ENCODE data around the gene CLCN7.
"Not testable (repeated sequence)": the region's sequence is repeated elsewhere in the genome, so short reads cannot be mapped to it uniquely, and the experiment has no call there.

Gene CLCN7

DNA sequence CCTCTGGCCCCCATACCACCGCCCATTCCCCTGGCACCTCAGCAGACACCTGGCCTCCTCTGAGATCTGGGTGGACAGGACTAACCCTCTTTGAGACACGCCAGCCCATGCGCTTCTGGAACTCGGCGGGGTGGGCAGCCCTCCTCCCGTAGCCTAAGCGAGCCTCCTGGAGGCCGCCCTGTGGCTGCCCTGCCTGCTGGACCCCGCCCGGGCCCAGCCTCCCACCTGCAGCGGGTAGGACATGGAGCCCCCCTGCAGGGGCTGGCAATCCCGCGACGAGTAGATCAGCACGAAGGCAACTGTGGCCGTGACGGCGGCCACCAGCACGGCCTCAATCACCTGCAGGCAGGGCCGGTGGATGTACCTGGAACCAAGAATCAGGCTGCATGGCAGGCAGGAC lies 22.3 kb downstream of the CLCN7 start:
- in situ Hi-C loops (cut with MboI; ENCODE audit: low pct_unique_long_range_greater_than_20kb, low sequenced_read_pairs) = no loop called here
- no peak for DNase-seq

DNA sequence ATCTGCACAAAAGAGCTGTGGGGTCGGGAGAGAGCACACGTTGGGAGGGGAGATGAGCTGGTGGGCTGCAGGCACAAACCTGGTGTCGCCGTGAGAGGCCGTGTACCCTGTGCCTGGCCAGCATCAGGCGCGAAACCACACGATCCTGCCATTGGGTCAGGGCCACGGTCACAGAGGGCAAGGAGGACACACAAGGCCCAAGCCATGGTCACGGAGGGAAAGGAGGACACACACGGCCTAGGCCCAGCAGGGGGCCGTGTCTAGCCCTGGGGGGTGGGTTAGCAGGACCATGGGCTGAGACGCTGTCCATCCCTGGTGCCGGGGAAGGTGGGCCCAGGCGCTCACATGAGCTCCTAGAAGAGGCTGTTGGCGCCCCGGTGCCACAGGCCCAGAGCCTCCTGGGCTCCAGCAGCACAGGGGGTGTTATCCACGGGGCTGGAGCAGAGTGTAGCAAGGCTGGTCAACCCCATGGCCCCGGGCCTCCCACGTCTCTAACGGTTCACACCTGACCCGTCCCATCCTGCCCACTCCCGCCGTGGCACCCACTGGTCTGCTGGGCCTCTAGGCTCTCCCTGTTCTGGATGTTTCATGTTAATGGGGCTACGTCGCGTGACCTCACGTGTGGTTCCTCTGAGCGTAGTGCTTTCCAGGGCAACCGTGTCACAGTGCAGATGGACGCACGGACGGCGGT lies 23.0 kb downstream of the CLCN7 start:
- DNase-seq = no peak
- in situ Hi-C loops (cut with MboI; ENCODE audit: low pct_unique_long_range_greater_than_20kb, low sequenced_read_pairs) = no loop called here

DNA sequence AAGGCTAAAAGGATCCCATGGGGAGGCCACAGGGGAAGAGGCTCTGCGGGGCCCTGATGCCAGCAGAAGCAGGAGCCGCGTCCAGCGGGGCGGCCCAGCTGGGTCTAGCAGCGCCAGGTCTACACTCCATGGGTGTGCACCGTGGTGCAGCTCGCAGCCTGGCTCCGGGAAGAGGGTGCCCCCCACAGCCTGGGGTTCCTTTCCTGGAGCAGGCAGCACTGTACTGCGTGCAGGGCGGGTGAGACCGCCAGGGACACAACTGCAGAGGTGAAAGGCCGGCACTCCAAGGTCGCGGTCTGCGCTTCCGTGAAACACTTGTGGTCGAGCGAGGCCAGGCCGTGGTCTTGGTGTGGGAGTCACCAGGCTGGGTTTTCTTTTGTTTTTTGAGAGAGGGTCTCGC lies 24.0 kb downstream of the CLCN7 start:
- in situ Hi-C loops (cut with MboI; ENCODE audit: low pct_unique_long_range_greater_than_20kb, low sequenced_read_pairs) = no loop called here
- DNase-seq = no peak

- in situ Hi-C loops (cut with MboI; ENCODE audit: low pct_unique_long_range_greater_than_20kb, low sequenced_read_pairs) = no loop called here
- DNase-seq = no peak
Measured at GRCh38 chr16:1450218-1450617, 24.6 kb downstream of the CLCN7 start.

DNA sequence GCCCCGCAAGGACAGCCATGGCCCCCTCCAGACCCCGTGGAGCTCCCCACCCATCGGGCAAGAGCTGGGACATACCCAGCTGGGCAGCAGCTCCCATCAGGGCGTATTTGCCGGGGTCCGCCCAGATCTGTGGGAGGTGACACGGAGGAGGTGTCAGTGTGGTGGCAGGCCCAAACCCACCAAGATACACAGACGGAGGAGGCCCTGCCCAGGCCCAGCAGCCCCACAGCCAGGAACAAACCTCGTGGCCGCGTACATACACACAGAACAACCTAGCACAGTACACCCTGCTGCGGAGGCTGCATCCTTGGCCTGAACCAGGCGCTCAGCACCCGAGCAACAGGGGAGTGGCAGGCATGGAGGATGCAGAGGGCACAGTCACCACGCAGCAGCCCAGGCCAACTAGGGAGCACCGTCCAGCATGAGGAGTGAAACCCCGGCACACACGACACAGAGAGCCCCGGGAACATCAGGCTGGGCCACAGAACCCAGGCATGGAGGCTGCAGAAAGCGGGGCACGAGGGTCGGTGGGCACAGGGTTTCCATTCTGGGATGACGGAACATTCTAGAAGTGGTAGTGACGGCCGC lies 25.5 kb downstream of the CLCN7 start:
- no peak for DNase-seq
- in situ Hi-C loops (cut with MboI; ENCODE audit: low pct_unique_long_range_greater_than_20kb, low sequenced_read_pairs) = no loop called here

- in situ Hi-C loops (cut with MboI; ENCODE audit: low pct_unique_long_range_greater_than_20kb, low sequenced_read_pairs) = no loop called here
- no peak for DNase-seq
Measured at GRCh38 chr16:1448536-1449116, 26.2 kb downstream of the CLCN7 start.

DNA sequence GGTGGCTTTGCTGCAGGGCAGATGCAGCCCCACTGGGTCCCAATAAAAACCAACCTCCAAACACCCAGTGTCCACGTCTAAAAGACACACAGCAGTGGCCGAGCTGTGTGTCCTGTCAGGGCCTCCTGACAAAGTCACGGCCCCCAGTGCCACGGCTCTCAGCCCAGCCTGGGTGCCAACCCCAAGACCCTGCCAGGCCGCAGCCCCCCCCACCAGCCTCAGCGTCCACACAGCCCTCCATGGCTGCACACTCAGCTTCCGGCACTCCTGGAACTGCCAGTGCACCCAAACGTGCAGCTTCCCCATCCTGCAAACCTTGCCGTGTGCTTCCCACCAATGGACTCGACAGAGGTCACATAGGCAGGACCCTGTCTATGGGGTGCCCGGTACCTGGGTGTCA lies 26.9 kb downstream of the CLCN7 start:
- DNase-seq = no peak
- in situ Hi-C loops (cut with MboI; ENCODE audit: low pct_unique_long_range_greater_than_20kb, low sequenced_read_pairs) = no loop called here

GRCh38 chr16:1446296-1447080 lies 28.3 kb downstream of the CLCN7 start:
- in situ Hi-C loops (cut with MboI; ENCODE audit: low pct_unique_long_range_greater_than_20kb, low sequenced_read_pairs) = no loop called here
- no peak for DNase-seq

GRCh38 chr16:1445518-1446203 lies 29.2 kb downstream of the CLCN7 start:
- no peak for DNase-seq
- in situ Hi-C loops (cut with MboI; ENCODE audit: low pct_unique_long_range_greater_than_20kb, low sequenced_read_pairs) = no loop called here

DNA sequence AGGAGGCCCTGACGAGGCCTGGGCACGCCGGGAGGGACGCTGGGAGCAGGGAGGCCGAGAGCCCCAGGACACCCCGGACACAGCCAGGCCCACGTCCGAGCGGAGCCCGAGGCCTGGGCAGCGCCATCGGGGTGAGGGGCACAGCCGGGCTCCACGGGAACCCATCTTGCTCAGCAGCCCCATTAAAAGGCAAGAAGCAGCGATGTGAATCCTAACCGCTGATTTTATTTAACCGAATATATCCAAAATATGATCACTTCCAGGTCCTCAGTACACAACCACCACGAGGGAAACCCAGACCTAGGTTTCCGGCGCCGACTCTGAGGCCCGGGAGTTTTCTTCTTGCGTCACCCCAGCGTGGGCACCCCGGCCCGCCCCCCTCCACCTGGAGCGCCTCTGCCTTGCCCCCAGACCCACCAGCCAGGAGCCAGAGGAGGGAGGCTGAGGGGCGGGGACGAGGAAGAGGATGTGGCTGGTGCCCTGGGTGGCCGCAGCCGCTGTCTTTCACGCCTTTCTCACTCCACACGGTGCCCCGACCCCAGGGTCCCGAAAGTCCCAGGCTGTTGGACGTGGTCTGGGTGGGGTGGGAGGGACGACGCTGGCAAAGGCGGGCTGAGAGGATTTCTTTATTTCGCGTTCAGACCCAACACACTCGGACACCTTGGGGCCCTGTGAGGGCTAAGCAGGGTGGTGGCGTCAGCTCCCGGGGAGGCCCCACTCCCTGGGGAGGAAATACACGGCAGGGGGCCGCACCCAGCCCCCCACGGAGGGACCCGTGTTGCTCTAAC lies 29.9 kb downstream of the CLCN7 start:
- in situ Hi-C loops (cut with MboI; ENCODE audit: low pct_unique_long_range_greater_than_20kb, low sequenced_read_pairs) = no loop called here
- no peak for DNase-seq

- DNase-seq = no peak
- in situ Hi-C loops (cut with MboI; ENCODE audit: low pct_unique_long_range_greater_than_20kb, low sequenced_read_pairs) = no loop called here
Measured at GRCh38 chr16:1443980-1444729, 30.7 kb downstream of the CLCN7 start, which contains the start of gene CCDC154. Gene CCDC154, minus strand, starts transcription at chr16:1444556. Its CDS starts 234 bp downstream, at chr16:1444322.

DNA sequence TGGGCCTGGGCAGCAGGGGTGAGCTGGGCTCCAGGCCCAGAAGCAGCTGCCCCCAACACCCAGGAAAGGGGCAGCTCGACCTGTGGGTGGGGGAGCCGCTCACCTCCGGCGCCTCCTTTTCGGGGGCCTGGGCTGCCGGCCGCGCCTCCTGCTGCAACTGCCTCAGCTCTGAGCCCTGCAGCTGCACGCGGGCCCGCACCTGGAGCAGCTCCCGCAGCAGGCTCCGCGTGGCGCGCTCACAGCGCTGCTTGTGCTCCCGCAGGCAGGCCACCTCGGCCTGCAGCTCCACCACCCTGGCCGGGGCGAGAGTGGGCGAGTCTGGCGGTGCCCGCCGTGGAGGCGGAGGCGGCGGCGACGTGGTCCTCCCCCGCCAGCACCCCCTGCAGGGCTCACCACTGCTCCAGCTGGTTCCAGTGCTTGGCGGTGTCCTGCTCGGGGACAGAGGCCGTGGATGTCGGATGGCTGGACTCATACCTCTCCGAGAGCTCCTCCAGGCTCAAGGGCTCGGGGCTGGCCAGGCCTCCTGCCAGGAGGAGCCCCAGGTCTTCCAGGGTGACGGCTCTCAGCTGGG lies 31.3 kb downstream of the CLCN7 start:
- in situ Hi-C loops (cut with MboI; ENCODE audit: low pct_unique_long_range_greater_than_20kb, low sequenced_read_pairs) = no loop called here
- no peak for DNase-seq

DNA sequence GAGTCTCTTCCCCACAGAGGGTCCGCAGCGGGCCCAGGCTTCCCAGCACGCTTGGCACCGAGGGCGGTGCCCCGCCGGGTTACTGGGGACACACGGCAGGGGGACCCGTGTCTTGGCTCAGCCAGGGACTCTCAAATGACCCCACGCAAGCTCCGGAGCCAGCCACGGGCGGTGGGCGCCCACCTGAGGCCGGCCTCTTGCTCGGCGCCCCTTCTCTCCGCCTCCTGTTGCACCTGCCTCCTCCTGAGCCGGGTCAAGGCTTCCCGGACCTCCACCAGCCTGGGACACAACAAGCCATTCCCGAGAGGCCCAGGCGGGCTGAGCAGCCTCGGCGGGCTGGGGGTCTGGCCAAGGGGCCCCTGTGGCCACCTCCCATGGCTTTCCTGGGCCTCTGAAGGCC lies 32.1 kb downstream of the CLCN7 start:
- DNase-seq = no peak
- in situ Hi-C loops (cut with MboI; ENCODE audit: low pct_unique_long_range_greater_than_20kb, low sequenced_read_pairs) = no loop called here

- no peak for DNase-seq
- in situ Hi-C loops (cut with MboI; ENCODE audit: low pct_unique_long_range_greater_than_20kb, low sequenced_read_pairs) = no loop called here
Measured at GRCh38 chr16:1441391-1441829, 33.4 kb downstream of the CLCN7 start.

DNA sequence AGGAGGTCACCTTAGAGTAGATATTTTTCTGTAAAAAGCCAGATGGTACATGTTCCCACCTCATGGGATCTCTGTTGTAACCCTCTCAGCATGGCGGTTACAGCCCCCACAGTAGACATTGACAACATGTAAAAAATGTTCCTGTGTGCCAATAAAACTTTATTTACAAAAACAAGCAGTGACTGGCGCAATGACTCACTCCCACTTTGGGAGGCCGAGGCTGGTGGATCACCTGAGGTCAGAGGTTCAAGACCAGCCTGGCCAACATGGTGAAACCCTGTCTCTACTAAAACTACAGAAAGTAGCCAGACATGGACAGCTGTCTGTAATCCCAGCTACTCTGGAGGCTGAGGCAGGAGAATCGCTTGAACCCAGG lies 35.1 kb downstream of the CLCN7 start:
- in situ Hi-C loops (cut with MboI; ENCODE audit: low pct_unique_long_range_greater_than_20kb, low sequenced_read_pairs); DNase-seq: not testable (repeated sequence)

DNA sequence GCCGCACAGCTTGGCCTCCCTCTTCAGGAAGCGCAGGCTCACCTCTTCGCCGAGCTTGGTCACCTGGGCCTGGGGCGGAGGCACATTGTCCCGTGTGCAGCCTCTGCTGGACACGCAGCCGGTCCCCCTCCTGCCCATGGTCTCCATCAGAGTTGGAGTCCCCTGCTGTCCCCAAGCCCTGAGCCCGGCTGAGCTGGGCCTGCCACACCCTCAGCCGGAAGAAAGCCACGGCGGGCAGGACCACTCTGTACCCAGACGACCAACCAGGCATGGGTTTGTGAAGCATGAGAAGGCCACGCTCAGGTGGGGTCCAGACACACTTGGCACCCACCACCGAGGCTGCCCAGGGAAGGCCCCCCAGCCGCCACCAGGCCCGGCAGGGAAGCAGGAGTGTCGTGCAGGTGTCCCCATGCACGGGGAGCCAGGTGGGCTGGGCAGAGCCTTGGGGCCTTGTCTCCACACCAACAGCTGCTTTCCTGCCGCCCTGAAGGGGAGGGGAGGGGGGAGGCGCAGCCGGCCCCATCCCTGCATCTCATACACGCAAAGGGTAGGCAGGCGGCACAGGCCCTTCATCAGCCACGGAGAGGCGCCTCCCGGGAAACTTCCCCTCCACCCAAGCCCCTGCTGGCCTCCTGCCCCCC lies 35.6 kb downstream of the CLCN7 start:
- in situ Hi-C loops (cut with MboI; ENCODE audit: low pct_unique_long_range_greater_than_20kb, low sequenced_read_pairs) = no loop called here
- no peak for DNase-seq

Data from KBM-7 (cell line).